ENCODE measurements around the gene CABP2.

CABP2 gene

DNA sequence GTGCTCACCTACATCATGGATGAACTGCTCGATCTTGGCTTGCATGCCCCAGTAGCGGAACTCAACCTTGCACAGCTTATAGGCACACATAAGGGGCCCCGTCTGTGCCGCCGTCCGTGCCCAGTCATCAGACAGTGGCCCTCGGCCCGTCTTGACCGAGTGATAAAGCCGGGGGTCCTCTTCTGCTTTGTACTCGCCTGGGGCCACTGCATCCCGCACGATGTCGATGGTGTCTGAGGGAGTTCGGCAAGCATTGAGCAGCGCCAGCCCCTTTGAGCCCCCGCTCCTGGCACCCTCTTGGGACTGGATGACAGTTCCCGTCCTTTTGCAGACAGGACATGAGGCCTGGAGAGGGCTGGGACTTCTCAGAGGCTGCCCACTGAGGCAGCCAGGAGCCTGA is 21.4 kb downstream of the CABP2 start:
- Histone ChIP-seq H3K27me3 (ENCODE audit: control insufficient read depth, insufficient read depth, low read length) (no peaks in the 10 kb centered on the region), H3K4me1 (ENCODE audit: control insufficient read depth, insufficient read depth, low read length) (0 out of 2 replicates have a peak, but pooled peaks cover 2% of the 10 kb centered on the region), H3K9me3 (ENCODE audit: control insufficient read depth, insufficient read depth, low read length) (no peaks in the 10 kb centered on the region), H3K36me3 (ENCODE audit: control insufficient read depth, insufficient read depth, low read length) (peaks cover 4% of the 10 kb centered on the region; the same call in 1 of the 2 replicates), H3K27ac (ENCODE audit: low read length) (no peak overlapping the region), H3K4me3 (ENCODE audit: low read length) (no peak overlapping the region)
- DNase-seq (ENCODE audit: low read depth, low spot score): no peak
- no CpG with 5 or more reads among the region's 18 CpGs for WGBS (ENCODE audit: insufficient coverage, insufficient read length)

DNA sequence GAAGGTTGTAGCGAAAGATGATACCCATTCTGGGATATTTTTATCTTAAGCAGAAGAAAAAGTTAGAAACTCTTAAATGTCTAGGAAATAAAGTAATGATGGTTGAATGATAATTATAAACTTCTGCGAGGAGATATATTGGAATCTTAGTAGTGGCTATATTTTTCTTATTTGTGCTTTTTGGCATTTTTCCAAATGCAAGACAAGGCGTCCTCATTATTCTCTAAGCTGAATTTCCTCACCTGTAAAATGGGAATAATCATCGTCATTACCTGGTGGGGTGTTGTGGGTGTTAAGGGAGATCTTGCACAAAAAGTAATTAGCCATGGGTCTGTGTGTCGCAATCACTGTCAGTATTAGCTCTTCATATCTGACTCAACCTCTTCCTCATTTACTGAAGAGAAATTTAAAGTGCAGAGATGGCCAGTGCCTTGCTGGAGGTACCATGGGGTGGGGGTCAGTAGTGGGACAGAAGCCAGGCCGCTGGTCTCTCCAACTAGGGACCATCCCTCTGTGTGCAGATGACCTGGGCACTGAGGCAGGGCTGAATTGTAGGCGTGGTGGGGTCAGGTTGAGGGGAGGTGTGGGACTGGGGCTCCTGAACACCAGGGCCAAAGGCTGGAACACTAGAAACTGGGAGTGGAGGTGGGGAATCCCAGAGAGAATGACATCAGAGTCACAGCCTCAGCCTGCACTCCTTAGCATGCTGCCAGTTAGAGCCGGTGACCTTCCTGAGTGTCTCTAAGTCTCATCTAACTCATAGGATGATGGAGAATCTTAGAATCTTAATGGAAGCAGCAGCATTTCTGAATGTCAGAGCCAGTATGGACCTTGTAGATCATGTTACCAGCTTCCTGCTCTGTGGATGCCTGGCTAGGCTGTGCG is 22.2 kb downstream of the CABP2 start:
- H3K27me3 ChIP-seq (ENCODE audit: control insufficient read depth, insufficient read depth, low read length): no peaks in the 10 kb centered on the region
- no peak overlapping the region for H3K4me3 ChIP-seq (ENCODE audit: low read length)
- no peaks in the 10 kb centered on the region for H3K9me3 ChIP-seq (ENCODE audit: control insufficient read depth, insufficient read depth, low read length)
- WGBS (ENCODE audit: insufficient coverage, insufficient read length): 100% methylated on average over 2 of the region's 9 CpGs
- H3K4me1 ChIP-seq (ENCODE audit: control insufficient read depth, insufficient read depth, low read length): 0 out of 2 replicates have a peak, but pooled peaks cover 2% of the 10 kb centered on the region
- no peak for DNase-seq (ENCODE audit: low read depth, low spot score)
- H3K27ac ChIP-seq (ENCODE audit: low read length): no peak overlapping the region
- peaks cover 4% of the 10 kb centered on the region; the same call in 1 of the 2 replicates for H3K36me3 ChIP-seq (ENCODE audit: control insufficient read depth, insufficient read depth, low read length)

DNA sequence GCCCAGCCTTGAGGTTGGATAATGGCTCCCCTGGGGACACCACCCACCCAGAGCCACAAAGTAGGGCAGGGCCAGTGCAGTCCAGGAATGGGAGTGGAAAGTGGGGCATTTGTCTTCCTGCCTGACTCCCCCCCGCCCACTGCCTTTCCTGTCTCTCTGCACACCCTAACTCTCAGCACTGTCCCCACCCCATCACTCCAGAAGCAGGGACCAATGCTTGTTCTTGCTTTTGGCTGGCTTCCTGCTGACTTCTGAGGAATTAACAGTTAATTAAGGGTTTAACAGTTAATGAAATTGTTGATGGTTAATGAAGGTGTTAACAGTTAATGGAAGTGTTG is 22.8 kb downstream of the CABP2 start:
- Histone ChIP-seq H3K27me3 (ENCODE audit: control insufficient read depth, insufficient read depth, low read length) (no peaks in the 10 kb centered on the region), H3K9me3 (ENCODE audit: control insufficient read depth, insufficient read depth, low read length) (no peaks in the 10 kb centered on the region), H3K4me1 (ENCODE audit: control insufficient read depth, insufficient read depth, low read length) (no peaks in the 10 kb centered on the region), H3K4me3 (ENCODE audit: low read length) (no peak overlapping the region), H3K27ac (ENCODE audit: low read length) (no peak overlapping the region), H3K36me3 (ENCODE audit: control insufficient read depth, insufficient read depth, low read length) (peaks cover 7% of the 10 kb centered on the region; the same call in 1 of the 2 replicates)
- no CpG with 5 or more reads among the region's 1 CpG for whole genome bisulfite sequencing (ENCODE audit: insufficient coverage, insufficient read length)
- no peak for DNase-seq (ENCODE audit: low read depth, low spot score)

DNA sequence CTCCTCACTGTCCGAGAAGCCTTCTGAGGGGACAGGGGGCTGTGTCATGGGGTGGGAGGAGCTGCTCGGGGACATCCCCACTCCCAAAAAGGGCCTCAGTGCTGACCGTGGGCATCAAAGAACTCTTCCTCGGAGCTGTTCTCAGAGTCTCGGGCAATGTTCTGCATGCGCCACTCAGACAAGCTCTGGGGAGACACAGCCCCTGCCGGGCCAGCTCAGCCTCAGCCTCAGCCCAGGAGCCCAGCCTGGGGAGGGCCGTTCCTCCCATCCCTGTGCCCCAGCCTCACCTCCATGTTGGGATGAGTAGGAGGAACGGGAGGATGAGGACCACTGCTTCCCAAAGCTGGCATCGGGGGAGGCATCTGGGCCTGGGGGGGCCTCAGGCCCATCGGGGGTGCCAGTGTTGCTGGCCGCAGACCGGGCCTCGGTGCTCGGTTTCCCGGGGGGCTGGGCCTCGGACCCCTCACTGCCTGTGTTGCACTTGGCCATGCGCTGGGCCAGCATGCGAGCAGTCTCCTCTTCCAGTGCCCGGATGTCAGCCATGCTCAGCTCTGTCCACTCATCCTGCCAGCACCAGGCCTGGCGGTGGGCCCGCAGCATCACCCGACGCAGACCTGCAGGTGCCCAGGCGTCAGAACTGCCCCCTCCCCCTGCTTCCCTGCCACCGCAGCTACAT is 23.3 kb downstream of the CABP2 start:
- WGBS (ENCODE audit: insufficient coverage, insufficient read length): no CpG with 5 or more reads among the region's 26 CpGs
- Histone ChIP-seq H3K4me3 (ENCODE audit: low read length) (no peak overlapping the region), H3K36me3 (ENCODE audit: control insufficient read depth, insufficient read depth, low read length) (peaks cover 11% of the 10 kb centered on the region; the same call in 1 of the 2 replicates), H3K27ac (ENCODE audit: low read length) (no peak overlapping the region), H3K4me1 (ENCODE audit: control insufficient read depth, insufficient read depth, low read length) (no peaks in the 10 kb centered on the region), H3K27me3 (ENCODE audit: control insufficient read depth, insufficient read depth, low read length) (no peaks in the 10 kb centered on the region), H3K9me3 (ENCODE audit: control insufficient read depth, insufficient read depth, low read length) (no peaks in the 10 kb centered on the region)
- no peak for DNase-seq (ENCODE audit: low read depth, low spot score)

DNA sequence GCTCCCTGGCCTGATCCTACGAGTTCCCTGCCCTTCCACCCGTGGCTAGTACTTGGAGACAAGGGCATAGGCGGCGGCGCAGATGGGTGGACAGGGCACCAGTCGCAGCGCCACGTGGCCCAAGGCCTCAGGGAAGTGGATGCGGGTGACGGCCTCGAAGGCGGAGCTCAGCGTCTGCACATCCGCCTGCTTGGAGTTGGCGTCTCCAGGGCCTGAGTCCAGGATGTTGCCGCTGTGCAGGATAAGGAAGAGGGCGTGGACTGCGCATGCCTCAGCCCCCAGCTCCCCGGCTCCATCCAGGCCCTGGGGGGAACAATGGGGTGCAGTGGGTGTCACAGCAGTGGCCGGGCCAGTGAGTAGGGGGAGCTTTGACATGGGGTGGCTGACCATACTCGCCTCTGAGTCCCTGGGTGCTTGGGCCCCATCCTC is 24.7 kb downstream of the CABP2 start:
- WGBS (ENCODE audit: insufficient coverage, insufficient read length): no CpG with 5 or more reads among the region's 21 CpGs
- no peaks in the 10 kb centered on the region for H3K4me1 ChIP-seq (ENCODE audit: control insufficient read depth, insufficient read depth, low read length)
- no peaks in the 10 kb centered on the region for H3K27me3 ChIP-seq (ENCODE audit: control insufficient read depth, insufficient read depth, low read length)
- peaks cover 16% of the 10 kb centered on the region for H3K36me3 ChIP-seq (ENCODE audit: control insufficient read depth, insufficient read depth, low read length)
- DNase-seq (ENCODE audit: low read depth, low spot score): no peak
- H3K4me3 ChIP-seq (ENCODE audit: low read length): no peak overlapping the region
- no peak overlapping the region for H3K27ac ChIP-seq (ENCODE audit: low read length)
- H3K9me3 ChIP-seq (ENCODE audit: control insufficient read depth, insufficient read depth, low read length): no peaks in the 10 kb centered on the region

DNA sequence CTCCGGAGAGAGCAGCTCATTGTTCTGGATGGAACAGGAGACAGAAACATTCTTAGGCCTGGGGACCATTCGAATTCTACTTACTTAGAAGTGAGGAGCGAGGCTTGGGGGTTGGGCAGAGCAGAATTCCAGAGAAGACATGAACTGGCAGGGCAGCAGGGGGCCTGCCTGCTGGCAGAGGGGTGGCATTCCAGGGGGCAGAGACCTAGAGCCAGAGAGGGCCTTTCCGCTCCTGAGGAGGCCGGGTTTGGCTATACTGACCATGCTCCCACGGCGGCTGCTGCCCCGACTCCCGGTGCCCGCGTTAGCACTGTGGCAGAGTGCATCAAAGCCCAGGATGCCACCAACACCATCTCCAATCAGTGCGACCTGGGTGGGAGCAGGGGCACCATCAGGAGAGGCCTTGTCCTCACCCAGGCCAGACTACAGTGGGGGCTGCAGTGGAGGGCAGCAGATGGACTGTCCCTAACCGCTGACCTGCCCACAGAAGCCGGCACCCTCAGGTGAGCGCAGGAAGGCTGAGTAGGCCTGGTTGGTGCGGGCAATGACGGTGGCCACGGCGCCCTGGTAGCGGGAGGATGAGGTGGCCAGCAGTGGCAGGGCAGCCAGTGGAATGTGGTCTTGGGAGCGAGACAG is 25.5 kb downstream of the CABP2 start:
- no CpG with 5 or more reads among the region's 21 CpGs for WGBS (ENCODE audit: insufficient coverage, insufficient read length)
- Histone ChIP-seq H3K4me3 (ENCODE audit: low read length) (no peak overlapping the region), H3K27ac (ENCODE audit: low read length) (no peak overlapping the region), H3K4me1 (ENCODE audit: control insufficient read depth, insufficient read depth, low read length) (no peaks in the 10 kb centered on the region), H3K9me3 (ENCODE audit: control insufficient read depth, insufficient read depth, low read length) (no peaks in the 10 kb centered on the region), H3K27me3 (ENCODE audit: control insufficient read depth, insufficient read depth, low read length) (no peaks in the 10 kb centered on the region), H3K36me3 (ENCODE audit: control insufficient read depth, insufficient read depth, low read length) (peaks cover 19% of the 10 kb centered on the region)
- DNase-seq (ENCODE audit: low read depth, low spot score): no peak

DNA sequence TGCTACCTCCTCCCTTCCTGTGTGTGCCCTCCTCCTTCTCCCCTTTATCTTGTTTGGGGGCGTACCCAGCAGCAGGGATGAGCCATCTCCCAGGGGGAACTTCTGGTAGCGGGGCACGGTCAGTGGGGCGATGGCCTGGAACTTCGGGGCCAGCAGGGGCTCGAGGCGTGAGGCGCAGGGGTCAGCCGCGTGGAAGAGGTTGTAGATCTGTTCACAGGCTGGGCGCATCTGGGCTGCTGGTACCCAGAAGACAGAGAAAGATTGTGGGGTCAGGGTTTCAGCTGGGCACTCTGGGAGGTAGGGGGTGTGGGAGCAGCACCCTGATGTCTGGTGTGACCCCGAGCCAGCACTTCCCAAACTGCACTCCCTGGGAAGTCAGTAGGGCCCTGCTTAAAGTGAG is 27.1 kb downstream of the CABP2 start:
- no peak for DNase-seq (ENCODE audit: low read depth, low spot score)
- Histone ChIP-seq H3K36me3 (ENCODE audit: control insufficient read depth, insufficient read depth, low read length) (peaks cover 27% of the 10 kb centered on the region), H3K4me1 (ENCODE audit: control insufficient read depth, insufficient read depth, low read length) (no peaks in the 10 kb centered on the region)

DNA sequence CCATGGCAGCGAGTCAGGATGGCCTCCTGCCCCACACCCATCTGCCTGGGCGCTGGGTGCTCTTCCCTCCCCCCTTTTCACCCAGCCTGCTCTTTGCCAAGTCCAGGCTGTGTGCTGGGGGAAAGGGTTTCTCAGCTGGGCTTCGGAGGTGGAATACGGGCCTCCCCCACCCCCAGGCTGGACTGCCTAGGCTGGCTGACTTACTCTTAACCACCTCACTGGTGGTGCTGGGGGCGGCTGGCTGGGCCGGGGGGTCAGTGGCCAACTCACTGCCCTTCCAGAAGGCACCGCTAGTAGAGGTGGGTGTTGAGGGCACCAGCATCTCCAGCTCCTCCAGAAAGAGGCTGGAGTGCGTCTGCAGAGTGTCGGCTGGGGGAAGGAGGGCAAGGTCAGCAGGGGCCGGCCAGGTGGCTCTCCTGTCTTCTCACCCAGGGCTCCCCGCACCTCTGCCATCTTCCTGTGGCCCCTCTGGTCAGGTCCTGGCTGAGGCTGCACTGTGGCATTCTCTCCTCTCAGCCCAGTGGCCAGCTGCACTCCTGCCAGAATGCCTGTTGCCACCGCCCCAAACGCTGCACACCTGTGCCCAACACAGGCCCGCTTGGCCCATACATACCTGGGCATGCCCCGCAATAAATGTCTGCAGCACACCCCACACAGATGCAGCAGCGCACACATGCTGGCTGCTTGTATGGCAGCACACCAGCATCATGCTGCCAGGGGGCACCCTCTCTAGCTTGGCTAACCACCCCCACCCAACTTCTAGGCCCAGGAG is 27.8 kb downstream of the CABP2 start:
- Histone ChIP-seq H3K9me3 (ENCODE audit: control insufficient read depth, insufficient read depth, low read length) (no peaks in the 10 kb centered on the region), H3K4me1 (ENCODE audit: control insufficient read depth, insufficient read depth, low read length) (no peaks in the 10 kb centered on the region), H3K36me3 (ENCODE audit: control insufficient read depth, insufficient read depth, low read length) (peaks cover 30% of the 10 kb centered on the region), H3K27me3 (ENCODE audit: control insufficient read depth, insufficient read depth, low read length) (no peaks in the 10 kb centered on the region), H3K4me3 (ENCODE audit: low read length) (no peak overlapping the region), H3K27ac (ENCODE audit: low read length) (no peak overlapping the region)
- WGBS (ENCODE audit: insufficient coverage, insufficient read length): no CpG with 5 or more reads among the region's 16 CpGs
- DNase-seq (ENCODE audit: low read depth, low spot score): no peak

More for the DNA sequence above, 27.1 kb downstream of the CABP2 start:
- no CpG with 5 or more reads among the region's 12 CpGs for WGBS (ENCODE audit: insufficient coverage, insufficient read length)
- H3K27me3 ChIP-seq (ENCODE audit: control insufficient read depth, insufficient read depth, low read length): no peaks in the 10 kb centered on the region
- H3K4me3 ChIP-seq (ENCODE audit: low read length): no peak overlapping the region
- H3K9me3 ChIP-seq (ENCODE audit: control insufficient read depth, insufficient read depth, low read length): no peaks in the 10 kb centered on the region
- no peak overlapping the region for H3K27ac ChIP-seq (ENCODE audit: low read length)

DNA sequence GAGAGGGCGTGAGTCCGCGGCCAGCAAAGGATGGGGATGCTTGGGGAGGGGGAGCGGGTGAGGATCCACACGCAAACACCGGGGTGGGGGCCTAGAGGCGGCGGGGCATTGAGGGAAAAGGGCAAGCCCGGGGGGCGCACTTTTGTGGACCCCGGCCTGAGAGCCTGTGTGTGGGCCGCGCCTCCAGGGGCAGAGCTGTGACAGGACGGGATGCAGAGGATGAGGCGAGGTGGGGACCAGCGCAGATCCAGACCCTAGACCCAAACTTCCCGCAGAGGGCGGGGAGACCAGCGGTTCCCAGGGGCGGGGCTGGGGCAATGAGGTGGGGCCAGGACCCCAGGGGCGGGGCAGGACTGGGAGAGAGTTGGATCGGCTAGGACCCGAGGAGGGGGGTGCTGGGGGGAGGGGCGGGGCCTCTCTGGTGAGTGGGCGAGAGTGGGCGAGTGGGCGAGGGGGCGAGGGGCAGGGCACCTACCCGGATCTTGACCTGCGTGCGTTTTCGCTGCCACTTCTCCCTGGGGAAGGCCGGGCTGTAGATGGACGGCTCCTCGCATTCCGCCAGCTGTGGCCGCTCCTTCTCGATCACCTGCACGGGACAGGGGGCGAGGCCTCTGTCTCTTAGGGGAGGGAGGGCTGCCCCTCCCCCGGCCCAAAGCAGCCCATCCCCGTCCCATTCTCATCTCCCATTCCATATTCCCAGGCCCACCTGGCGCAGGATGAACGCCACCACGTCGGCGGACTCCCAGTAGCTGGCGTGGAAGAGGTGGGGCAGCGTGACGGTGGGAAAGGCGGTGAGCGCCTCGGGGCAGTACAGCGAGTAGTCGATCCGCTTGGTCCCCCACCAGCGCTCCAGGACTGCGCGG is 28.6 kb downstream of the CABP2 start:
- no peaks in the 10 kb centered on the region for H3K9me3 ChIP-seq (ENCODE audit: control insufficient read depth, insufficient read depth, low read length)
- DNase-seq (ENCODE audit: low read depth, low spot score): no peak
- H3K4me3 ChIP-seq (ENCODE audit: low read length): no peak overlapping the region
- no CpG with 5 or more reads among the region's 59 CpGs for WGBS (ENCODE audit: insufficient coverage, insufficient read length)
- H3K27me3 ChIP-seq (ENCODE audit: control insufficient read depth, insufficient read depth, low read length): no peaks in the 10 kb centered on the region
- peaks cover 34% of the 10 kb centered on the region for H3K36me3 ChIP-seq (ENCODE audit: control insufficient read depth, insufficient read depth, low read length)
- no peak overlapping the region for H3K27ac ChIP-seq (ENCODE audit: low read length)
- no peaks in the 10 kb centered on the region for H3K4me1 ChIP-seq (ENCODE audit: control insufficient read depth, insufficient read depth, low read length)

Data from iPS DF 6.9 (cell line).